OCI-LY3 (cell line): ENCODE measurements around the gene ABCA2.

Source experiments
- CTCF ChIP-seq: fragments of 200-600, 300-600 bp; sonication (generic); IDR thresholded peaks from 2 replicates; pipeline ENCODE4 v1.5.1; 2014; ENCODE audit warnings: antibody characterized with exemption, low read length, low read depth
- EZH2phosphoT487 ChIP-seq: fragments of 200-600 bp; shearing (Covaris generic); IDR thresholded peaks from 2 replicates; pipeline ENCODE4 v1.6.1; 2018; ENCODE audit warnings: antibody characterized with exemption, mixed run types, low read depth

GRCh38 chr9:137018761-137019559 lies 9.1 kb downstream of the ABCA2 start:
- TF ChIP-seq CTCF (no peak), EZH2phosphoT487 (no peak)
